CD4-positive, alpha-beta T cell treated with Interleukin-21 for 1 hour (primary cell): ENCODE data around the gene RALBP1.
"Not testable (repeated sequence)": the region's sequence is repeated elsewhere in the genome, so short reads cannot be mapped to it uniquely, and the experiment has no call there.

Source experiments
- DNase-seq: peaks from one replicate; pipeline ENCODE4 v3.0.0-alpha.2; 2020

The RALBP1 gene

DNA sequence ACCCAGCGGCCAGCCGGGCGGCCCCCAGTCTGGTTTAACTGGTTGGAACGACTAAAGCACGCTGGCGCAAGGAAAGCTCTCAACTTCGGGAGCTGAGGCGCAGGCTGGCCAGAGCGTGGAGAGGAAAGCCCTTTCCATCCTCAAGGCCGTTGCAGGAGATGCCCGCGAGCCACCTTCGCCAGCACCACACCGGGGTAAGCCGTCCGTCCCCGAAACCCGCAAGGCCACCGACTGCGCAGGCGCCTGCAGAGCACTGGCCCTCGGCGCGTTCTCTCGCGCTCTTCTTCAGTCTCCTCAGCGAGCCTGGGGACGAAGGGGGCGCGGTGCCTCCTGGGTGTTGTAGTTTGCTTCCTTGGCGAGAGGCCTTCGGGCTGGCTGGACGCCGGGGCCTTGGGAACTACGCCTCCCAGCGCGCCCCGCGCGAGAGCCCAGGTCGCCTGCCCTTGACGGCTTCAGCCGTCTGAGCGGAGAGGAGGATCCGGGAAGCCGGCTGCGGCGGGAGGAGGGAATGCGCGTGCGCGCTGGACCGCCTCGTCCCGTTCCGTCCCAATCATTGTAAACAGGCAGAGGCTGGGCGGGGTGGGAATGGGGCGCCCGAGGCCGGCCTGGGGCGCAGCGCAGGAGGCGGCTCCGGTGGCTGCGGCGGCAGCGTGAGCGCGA is at the start of gene RALBP1:
Gene RALBP1 (plus strand): TSS at position 531 of the 660 bp plus-strand sequence. CDS start 37,533 bp downstream, outside the sequence.
- peak; percentile 99 for DNase-seq

DNA sequence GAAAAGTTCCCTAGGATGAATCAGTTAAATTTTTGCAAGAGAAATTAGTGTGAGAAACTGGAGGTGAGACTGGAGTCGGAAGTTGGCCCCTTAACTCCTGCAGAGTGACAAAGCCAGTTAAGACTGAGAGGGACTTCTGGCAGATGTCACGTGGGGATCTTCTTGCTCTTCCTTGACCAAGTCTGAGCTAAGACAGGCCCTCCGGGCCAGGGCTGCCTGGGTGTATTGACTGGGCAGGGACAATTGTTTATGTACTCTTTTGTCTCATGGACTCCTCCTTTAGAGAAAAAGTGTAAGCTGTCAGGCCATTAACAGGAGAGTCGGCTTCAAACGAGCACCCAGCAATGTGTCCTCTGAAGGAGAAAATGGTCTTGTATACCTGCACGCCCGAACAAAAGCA is 48.6 kb upstream of the RALBP1 start:
- no peak for DNase-seq

DNA sequence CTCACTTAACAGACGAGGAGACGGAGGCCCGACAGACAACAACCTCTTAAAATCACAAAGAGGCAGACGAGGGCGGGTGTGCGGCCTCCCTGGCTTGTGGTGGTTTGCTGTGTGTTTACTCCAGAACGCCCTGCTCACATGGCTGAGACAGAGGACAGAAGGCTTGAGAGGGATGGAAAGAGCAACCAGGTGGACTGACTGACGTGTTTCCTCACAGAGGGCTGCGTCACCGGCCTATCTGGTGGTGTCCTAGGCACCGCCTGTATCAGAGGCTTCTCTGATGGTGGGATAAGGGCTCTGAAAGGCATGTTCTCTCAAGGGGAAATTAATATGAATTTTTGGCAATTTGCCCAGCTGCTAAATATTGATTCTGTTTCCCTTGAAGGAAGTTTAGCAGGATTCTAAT is 47.0 kb upstream of the RALBP1 start:
- no peak for DNase-seq

DNA sequence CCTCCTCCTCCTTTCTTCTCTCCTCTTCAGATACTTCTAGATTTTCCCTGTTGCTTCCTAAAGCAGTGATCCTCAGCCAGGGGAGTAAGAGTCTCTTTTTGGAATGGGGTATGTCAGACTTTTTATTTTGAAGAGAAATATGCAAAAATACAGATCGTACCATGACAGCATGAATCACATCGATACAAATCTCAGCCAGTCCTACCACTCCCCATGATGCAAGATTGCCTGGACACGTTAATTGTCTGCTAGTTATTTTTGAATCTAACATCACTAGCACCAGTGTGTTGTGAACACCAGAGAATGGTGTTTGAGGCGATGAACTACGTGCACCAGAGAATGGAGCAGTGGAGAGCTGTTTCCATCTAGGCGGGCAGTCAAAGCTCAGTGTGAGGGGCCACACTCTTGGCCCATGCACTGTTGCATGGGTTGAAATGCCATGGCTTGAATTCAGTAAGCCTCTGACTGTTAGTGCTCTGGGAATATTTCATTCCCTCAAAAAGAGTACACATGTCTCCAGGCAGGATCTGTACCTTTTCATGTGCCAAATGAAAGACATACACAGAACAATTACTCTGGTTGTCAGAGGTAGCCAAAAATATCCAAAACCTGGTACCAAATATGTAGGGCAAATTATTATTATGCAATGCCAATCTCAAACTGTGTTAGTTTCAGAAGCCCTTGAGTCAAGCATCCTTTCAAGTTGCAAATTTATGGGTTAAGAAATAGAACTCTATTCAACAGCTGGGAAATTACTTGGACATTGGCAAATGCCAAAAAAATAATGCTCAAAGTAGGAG is 46.3 kb upstream of the RALBP1 start:
- DNase-seq = no peak

DNA sequence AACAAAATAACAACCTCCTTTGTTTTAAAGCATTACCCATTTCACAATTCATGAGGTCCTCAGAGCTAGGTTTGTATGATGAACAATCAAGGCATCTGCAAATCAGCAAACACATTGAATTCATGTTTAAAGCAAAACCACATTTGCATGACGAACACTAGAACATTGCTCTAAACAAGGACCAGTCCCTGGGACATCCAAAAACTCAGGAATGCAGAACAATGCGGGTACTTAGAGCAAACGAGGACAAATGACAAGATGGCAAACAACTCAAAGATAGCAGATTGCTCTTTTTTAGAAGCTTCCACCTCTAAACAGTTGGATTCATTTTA is 45.7 kb upstream of the RALBP1 start:
- no peak for DNase-seq

DNA sequence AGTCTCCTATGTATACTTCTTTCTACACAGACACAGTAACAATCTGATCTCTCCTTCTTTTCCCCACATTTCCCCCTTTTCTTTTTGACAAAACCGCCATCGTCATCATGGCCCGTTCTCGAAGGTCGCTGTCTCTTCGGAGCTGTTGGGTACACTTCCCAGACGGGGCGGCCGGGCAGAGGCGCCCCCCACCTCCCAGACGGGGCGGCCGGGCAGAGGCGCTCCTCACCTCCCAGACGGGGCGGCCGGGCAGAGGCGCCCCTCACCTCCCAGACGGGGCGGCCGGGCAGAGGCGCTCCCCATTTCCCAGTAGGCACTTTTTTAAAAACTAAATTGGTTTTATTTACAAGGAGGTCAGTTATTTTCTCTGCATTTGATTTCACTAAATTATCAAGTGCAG is 45.0 kb upstream of the RALBP1 start:
- not testable (repeated sequence) for DNase-seq

DNA sequence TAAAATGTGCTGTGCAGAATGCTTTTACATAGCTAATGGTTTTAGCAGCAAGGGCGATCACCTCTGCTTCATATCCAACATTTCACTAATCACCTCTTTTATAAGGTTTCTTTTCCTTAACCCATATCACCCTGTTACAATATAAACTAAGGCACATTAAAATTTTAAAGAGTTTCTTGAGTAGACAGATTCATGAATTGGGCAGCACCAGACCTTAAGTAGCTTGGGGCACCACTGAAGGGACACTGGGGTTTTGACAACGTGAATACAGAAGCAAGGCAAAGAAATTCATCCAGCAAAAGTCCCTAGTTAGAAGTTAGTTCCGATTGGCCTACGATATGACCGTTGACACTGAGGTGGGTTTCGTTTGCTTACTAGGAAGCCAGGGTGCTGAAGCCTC is 44.0 kb upstream of the RALBP1 start:
- no peak for DNase-seq

DNA sequence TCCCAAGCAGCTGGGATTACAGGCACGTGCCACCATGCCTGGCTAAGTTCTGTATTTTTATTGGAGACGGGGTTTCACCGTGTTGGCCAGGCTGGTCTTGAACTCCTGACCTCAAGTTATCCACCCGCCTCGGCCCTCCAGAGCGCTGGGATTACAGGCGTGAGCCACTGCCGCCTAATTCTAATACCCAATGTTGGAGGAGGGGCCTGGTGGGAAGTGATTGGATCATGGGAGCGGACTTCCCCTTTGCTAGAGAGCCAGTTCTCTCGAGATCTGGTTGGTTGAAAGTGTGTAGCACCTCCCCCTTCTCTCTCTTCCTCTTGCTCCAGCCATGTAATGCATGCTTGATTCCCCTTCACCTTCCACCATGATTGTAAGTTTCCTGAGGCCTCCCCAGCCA is 42.2 kb upstream of the RALBP1 start:
- DNase-seq = not testable (repeated sequence)

DNA sequence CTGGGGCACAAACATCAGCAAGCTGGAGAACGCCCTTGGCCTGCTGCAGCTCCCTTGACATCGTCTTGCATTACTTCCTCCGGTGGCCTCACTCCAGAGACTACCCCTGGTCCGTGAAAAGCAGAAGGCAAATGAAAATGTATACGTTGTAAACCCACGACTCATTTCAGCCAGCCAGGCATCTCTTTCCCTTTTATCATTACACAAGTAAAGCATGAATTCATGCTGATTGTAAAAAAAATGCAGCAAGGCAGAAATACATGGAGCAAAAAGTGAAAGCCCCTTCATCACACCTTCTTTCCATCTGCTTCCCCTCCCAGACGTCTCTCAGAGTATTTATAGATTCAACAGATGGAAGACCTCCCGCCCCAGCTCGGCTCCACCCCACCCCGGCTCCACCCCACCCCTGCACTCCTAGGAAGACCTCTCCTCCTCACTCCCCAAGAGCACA is 41.6 kb upstream of the RALBP1 start:
- no peak for DNase-seq

DNA sequence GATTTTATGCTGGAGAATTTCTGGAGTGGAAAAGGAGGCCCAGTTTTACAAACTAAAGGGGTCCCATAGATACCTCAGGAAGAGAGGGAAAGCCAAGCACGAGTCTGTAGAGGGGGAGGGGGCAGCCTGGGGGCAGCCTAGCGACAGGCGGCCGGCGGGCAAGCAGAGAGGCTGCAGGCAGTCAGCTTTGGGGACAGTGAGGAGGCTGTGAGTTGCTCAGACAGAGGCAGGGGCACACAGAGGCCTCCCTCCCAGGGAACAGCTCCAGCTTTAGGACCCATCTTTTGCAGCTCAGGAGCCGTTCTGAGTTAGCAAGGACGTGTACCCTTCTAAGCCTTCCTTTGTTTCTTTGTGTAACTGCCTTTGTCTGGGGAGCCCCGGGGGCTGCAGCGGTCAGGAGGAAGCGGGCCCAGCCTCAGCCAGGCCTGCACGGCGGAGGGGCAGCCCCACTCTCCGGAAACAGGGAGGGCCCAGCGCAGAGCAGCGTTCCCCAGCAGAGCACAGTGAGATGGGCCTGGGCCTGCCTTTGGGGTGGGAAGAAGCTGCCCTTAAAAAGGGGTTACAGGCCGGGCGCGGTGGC is 41.1 kb upstream of the RALBP1 start:
- no peak for DNase-seq

DNA sequence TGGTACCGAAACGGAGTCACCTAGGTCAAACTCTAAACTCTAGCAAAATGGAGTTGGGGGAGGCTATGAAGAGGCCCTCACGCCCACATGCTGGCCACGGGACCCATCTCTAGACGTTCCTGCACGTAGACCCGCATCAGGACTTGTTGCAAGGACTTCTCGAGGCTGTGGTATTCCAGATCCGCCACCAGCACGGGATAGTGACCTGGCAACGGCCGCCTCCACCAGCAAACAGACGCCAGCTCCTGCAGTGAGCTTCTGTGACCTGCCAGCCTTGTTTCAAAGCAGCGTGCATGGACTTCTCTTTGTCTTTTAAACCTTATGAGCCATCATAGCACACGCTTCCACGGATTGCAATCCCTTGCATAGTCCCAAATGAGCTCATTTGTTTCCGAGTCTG is 40.3 kb upstream of the RALBP1 start:
- no peak for DNase-seq

DNA sequence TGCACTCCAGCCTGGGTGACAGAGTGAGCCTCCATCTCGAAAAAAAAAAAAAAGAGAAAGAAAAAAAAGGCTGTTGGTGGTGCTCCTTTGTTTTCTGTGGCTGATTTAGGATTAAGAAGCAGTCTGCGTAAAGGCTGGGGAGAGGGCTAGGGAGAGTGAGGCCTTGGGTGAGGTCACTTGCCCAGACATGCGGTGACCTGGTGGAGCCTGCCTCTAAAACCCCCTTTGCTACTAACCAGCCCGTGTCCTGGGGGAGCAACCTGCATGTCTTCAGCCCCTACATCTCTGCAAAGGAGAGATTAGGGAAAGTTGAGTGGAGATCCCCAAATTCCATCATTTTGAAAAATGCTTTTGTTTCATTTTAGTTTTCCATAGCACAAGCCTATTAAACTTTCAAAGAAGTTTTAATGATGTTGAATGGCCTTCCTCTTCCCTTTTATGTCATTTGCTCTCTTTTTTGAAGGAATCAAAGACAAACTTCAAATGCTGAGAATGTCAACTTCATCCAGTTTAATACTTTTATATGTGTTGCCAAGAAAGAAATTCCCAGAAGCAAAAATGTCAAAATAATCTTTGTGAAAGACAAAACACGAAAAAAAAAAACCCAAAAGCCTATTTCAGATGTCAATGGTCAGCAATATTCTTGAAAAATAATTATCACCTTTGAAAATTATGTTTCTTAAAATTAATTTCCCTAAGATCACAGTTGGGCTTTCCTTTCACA is 38.9 kb upstream of the RALBP1 start:
- DNase-seq = no peak

DNA sequence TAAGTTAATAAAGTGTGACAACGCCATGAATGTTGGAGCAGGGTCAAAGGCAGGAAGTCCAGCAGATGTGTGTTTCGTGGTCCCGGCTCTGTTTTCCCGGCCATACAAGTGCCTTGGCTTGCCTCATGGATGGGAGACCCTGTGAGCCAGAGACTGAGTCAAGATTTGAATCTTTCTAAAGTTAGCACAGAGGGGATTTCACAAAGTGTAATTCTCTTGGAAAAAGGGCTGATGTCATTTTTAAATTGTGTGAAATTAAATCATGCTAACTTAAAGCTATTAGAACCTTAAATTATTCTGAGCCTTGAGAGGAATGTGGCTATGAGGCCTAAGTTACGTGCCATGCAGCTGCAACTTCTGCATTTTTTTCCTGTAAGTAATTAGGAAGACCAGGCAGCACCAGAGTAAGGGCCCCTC is 38.3 kb upstream of the RALBP1 start:
- no peak for DNase-seq

DNA sequence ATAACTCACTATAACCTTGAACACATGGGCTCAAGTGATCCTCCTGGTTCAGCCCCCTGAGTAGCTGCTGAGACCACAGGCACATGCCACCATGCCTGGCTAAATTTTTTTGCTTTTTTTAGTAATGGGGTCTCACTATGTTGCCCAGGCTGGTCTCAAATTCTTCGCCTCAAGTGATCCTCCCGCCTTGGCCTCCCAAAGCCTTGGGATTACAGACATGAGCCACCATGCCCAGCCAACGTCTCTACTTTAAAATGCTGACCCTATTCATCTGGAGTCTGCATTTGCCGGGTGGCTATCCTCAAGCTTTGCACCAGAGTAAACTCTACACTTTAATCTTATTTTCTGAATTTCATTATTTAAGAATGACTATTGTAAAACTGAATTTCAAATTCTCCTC is 37.6 kb upstream of the RALBP1 start:
- DNase-seq = no peak

DNA sequence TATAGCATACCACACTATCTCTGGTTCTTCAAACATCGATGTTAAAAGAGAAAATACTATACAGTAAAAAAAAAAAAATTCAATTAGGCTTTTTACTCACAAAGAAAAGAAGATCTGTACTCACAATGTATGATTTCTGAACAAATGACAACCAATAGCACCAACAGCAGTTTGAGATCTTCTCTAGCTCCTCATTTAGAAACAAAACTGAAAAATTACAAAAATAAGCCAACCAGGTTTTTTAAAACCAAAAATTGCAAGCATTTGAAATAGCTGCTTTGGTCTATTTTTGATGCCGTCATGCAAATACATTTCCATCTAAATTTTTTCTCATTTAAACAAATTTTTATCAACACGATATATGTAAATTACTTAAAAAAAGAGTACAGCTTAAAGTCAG is 34.3 kb upstream of the RALBP1 start:
- DNase-seq = no peak

DNA sequence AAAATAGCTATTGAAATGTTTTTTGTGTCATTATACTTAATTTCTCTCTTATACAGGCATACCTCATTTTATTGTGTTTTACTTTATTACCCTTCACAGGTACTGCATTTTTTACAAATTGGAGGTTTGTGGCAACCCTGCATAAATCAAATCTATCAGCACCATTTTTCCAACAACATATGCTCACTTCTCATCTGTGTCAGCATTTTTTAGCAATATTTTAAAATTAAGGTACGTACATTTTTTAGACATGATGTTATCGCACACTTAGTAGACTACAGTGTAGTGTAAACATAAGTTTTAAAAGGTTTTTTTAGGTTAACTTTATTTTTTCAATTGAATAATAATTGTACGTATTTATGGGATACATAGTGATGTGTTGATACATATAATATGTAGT is 30.8 kb upstream of the RALBP1 start:
- no peak for DNase-seq

DNA sequence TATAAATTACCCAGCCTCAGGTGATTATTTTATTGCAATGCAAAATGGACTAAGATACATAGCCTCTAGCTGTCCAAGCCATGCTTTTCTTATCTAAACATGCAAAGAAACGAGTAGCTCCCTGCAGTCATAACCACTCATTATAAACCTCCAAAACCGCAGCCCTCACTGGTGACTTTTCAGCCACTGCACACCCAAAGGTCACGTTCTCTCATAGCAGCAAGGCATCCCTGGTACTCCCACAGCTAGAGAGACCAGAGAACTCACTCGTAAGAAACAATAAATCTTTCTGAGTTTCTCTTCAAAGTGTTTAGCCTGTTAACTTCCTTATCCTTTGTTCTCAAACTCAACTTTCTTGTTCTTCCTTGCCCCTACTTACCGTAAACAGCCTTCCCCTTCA is 28.5 kb upstream of the RALBP1 start:
- DNase-seq = no peak

DNA sequence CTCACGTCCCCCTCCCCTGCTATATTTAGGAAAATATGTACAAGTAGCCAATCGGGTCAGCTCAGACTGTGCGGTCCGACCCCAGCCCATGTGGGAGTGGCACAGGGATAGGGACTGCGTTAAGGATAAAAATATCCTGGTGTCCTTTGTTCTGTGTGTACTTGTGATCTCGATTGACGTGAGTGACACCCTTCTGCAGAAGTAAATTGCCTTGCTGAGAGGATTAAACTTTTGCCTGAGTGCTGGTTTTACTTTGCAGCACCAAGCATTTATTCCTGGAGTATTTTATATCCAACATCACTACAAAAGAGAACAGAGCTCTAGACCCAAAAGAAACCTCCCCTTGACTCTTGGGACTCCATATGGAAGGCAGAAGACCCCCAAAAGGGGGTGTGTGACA is 28.0 kb upstream of the RALBP1 start:
- DNase-seq = no peak

DNA sequence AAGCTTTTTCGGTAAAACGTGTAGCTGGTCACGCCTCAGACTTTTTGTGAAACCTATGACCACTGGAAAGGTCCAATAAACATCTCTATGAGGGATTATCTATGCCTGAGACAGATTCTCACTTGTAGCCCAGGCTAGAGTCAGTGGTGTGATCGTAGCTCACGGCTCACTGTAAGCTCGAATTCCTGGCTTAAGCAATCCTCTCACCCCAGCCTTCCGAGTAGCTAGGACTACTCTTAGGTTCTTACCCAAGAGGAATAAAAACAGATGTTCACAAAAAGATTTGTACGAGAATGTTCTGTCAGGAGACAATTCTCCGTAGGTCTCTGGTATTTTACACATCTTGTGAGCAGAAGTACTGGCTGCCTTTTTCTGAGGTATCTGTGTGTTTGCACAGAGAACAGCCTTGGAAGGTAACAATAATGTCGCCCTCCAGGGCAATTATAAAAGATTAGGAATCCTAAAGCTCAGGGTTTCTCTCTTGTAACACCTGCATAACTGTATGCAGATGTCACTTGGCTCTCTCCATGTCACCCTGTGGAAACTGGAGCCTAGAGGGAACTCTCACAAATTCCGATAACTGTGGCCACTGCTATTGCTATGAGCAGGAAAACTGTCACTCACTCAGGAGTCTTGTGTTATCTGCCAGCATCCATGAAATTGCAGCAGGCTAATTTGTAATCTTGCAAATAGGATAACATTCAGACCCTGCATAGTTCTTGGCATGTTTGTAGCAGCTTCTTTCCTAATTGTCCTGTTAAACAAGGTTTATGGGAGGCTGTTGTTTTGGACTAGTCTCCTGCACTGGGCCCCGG is 25.5 kb upstream of the RALBP1 start:
- DNase-seq = no peak

DNA sequence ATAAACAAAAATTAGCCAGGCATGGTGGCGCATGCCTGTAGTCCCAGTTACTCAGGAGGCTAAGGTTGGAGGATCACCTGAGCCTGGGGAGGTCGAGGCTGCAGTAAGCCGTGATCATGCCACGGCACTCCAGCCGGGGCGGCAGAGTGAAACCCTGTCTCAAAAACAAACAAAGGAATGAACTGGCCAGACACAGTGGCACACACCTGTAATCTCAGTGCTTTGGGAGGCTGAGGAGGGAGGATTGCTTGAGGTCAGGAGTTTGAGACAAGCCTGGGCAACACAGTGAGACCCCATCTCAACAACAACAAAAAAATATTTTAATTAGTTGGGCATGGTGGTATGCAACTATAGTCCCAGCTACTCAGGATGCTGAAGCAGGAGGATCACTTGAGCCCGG is 24.4 kb upstream of the RALBP1 start:
- DNase-seq = not testable (repeated sequence)

DNA sequence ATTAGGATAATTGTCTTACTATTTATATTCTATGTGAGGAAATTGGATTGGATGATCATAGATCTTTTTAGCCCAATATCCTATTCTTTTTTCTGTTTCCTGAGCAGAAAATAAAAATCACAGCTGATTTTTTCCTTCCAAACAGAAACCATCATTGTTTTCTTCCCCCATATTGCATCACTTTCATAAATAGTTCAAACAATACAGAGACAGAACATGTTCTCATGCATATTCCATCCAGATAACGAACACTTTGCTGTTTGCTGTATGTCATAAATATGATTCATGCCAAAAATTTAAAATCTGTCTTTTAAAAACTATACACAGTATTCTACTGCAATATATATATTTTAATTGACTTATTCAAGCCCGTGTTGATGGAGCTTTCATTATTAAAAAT is 22.0 kb upstream of the RALBP1 start:
- DNase-seq = no peak

DNA sequence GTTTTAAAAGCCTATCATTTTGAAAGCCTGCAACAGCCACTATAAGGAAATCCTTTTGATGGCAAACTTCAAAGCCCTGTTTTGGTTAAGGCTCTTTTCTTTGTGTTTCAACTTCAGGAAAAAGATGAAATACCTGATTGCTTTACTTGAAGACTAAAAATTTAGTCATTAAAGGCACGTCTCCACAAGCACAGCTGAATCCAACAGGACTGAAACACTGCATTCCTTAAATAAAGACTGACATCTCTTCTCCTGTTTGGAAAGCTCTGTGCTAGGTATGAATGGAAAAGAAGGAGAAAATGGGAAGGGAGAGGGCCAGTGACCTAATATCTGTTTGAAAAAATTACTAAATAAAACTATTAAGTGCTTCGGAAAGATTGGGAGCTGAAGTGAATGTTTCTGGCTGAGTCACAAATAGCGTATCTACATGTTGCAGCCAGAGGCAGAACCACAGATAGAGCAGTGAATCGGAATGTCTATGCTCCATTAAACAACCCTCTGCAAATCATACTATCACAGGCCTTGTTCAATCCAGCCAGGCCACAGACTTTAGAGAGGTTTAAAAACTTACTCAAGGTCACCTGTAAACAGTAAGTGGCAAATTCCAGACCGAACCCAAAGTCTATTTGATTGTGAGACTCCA is 21.1 kb upstream of the RALBP1 start:
- no peak for DNase-seq
